22Rv1 (cell line): ENCODE data around the gene IP6K3.

Experiments
- ZFX ChIP-seq: fragments of 450-650 bp; IDR thresholded peaks from 2 replicates; pipeline ENCODE4 v1.6.1; 2017; ENCODE audit warnings: antibody characterized with exemption, borderline replicate concordance
- TF ChIP-seq, protein P1 (sequence below): fragments of 450-650 bp; IDR thresholded peaks from 2 replicates; pipeline ENCODE4 v1.5.1; 2017; ENCODE audit warnings: mild to moderate bottlenecking

DNA sequence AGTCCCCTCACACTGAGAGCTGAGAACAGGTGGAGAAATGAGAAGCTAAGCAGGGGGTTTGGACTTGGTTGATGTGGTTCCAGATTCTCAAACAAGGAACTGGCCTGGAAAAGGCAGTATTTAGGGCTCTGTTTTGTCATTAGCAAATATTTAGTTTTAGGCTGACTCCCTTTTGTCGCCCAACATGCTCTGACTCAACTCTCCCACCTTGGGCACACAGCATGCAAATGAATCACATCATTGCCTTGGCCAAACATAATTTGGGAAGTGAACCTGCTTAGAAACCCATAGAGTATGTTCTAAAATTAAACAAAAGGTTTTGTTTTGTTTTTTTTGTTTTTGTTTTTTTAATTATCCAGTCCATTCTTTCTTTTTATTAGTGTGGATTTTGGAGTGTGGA lies 25.7 kb downstream of the IP6K3 start:
- TF ChIP-seq, protein P1, sequence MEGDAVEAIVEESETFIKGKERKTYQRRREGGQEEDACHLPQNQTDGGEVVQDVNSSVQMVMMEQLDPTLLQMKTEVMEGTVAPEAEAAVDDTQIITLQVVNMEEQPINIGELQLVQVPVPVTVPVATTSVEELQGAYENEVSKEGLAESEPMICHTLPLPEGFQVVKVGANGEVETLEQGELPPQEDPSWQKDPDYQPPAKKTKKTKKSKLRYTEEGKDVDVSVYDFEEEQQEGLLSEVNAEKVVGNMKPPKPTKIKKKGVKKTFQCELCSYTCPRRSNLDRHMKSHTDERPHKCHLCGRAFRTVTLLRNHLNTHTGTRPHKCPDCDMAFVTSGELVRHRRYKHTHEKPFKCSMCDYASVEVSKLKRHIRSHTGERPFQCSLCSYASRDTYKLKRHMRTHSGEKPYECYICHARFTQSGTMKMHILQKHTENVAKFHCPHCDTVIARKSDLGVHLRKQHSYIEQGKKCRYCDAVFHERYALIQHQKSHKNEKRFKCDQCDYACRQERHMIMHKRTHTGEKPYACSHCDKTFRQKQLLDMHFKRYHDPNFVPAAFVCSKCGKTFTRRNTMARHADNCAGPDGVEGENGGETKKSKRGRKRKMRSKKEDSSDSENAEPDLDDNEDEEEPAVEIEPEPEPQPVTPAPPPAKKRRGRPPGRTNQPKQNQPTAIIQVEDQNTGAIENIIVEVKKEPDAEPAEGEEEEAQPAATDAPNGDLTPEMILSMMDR: no peak
- TF ChIP-seq ZFX: no peak
